ENCODE results near the gene CYYR1.

GRCh38 chr21:26501495-26502021 lies 71.5 kb downstream of the CYYR1 start:
- TF ChIP-seq RAD21 (IDR thresholded peaks at IDR 0.05) (no peak), CTCF (IDR thresholded peaks at IDR 0.05; ENCODE audit: low read depth, low read length, missing input control) (no peak), YY1 (IDR thresholded peaks at IDR 0.05) (no peak), ATF3 (IDR thresholded peaks at IDR 0.05) (no peak), RXRA (IDR thresholded peaks at IDR 0.05) (no peak), MAX (IDR thresholded peaks at IDR 0.05) (no peak)

Data from liver (tissue), 3 donors.